H54 (cell line): ENCODE results near the gene AQP6.

Experiments used
- DNase-seq: peaks from one replicate; pipeline ENCODE4 v3.0.0; 2011; ENCODE audit warnings: low spot score, mixed read lengths; ENCODE audit not compliant: insufficient read length
- FAIRE-seq: peaks from 3 replicates; lab custom pipeline; 2011; peaks lifted over from hg19 to GRCh38; lab: Jason Lieb, UNC
- POLR2A ChIP-seq: IDR thresholded peaks from 2 replicates; pipeline ENCODE4 v1.6.1; 2011; ENCODE audit warnings: low read depth, mild to moderate bottlenecking, low read length

AQP6 gene

DNA sequence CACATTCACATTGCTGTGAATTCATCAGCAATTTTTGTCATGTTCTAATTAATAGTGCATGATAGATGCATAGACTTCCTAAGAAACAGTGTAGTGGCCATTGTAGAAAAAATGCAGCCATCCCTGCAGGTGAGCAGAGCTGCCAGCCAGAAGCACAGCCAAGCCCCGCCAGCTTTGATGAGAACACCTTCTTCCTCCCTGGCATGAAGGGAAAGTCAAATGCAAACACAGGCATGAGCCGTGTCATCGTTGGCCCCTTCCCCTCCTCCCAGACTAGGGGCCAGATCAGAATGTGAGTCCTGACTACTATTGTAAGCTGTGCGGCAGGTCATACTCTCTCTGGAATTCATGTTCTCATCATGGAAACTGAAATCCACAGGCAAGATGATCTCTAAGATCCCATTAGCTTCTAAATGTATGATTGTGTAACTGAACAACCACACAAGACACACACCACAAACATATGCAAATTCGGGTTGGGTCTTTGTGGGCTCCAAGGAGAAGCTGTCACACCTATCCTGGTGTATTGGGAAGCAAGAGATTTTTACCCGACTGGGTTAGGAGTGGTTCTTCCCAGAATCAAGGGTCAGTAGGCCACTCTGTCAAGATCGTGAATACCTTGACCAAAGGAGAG, 25.0 kb upstream of the AQP6 start:
- no peak for DNase-seq
- FAIRE-seq: no peak

DNA sequence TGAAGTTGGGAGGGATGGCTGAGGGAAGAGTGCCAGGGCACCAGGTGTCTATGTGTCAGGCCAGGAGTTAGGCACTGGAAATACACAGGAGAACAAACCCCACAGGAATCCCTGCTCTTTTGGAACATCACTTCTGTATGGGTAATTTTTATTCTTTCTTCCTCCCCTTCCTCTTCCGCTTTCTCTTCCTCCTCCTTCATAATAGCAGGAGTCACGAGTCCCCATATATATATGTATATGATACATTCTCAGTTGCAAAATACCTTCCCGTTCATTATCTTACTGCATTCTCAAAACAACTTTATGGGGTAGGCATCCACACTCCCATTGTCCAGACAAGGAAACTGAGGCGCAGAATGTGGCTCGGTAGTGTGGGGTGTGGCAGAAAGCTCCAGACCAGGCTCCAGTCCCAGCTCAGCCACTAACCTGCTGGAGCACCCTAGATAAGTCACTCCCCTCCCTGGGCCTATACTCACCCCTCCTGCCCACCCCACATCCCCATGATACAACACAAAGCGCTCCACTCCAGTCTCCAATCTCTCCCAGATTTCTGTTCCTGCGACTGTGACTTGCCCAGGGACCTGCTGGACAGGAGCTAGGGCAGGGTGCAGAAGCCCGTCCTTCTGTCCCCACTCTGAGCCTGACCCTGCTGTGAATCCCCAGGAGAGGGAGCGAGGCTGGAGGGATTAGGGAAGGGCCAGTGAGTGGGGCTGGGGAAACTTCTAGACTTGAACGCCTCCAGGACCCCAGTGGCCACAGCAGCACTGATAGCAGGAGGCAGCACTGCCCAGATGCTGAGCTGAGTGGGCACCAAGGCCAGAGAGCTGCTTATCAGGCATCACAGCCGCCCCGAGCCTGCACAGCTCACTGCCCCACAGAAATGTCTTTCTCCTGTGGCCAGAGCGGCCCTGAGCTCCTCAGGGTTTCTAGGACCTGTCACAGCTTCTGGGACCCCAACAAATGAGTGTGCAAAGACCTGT, 23.6 kb upstream of the AQP6 start:
- DNase-seq (no peak), FAIRE-seq (no peak)
- TF ChIP-seq POLR2A: no peak

More for the DNA sequence above, 25.0 kb upstream of the AQP6 start:
- TF ChIP-seq POLR2A: no peak

DNA sequence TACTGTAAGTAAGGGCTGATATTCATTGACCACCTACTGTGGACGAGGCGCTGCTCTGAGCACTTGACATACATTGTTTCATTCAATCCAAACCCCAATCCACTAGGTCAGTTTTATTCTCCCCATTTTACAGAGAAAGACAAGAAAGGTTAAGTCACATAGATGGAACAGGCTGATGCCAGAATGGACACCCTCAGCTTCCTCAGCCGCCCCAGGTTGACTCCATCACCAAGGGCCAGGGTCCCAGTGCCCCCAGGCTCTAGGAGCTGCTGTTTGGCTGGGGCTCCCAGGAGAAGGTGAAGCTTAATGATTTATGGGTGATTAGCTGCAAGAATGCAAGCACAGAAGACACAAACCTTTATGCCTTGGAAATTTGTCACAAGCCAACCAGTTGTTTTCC, 22.9 kb upstream of the AQP6 start:
- no peak for TF ChIP-seq POLR2A
- DNase-seq (no peak), FAIRE-seq (no peak)

DNA sequence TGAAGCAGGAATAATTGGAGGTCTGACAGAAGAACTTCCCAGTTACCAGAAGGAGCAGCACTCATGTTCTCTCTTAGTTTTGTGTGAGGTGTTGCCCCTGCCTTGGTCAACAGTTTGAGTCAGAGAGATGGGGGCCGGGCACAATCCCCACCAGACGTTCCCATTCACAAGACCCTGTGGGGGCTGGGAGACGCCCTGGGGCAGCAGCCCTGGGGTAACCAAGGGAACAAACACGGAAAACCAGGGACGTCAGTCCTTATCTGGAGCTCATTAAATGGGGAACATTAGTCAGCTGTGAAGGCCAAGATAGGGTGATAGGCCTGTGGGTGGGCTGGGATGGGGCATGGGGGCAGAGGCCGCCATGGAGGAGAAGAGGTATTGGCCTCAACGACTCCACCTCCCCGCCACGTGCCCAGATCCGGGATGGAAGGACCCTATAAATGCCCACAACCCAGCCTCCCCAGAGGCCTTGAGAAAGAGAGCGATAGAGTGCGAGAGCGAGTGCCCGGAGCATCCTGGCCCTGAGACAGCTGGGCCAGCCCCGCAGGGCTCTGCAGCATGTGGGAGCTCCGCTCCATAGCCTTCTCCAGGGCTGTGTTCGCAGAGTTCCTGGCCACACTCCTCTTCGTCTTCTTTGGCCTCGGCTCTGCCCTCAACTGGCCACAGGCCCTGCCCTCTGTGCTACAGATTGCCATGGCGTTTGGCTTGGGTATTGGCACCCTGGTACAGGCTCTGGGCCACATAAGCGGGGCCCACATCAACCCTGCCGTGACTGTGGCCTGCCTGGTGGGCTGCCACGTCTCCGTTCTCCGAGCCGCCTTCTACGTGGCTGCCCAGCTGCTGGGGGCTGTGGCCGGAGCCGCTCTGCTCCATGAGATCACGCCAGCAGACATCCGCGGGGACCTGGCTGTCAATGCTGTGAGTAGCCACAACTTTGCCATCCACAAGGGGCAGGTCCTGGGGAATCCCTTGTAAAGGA, 22.2 kb upstream of the AQP6 start, which contains the start of gene AQP2:
TSS of gene AQP2 (plus strand) at position 465 of the 979 bp plus-strand sequence. CDS start at position 559, 94 bp downstream.
- DNase-seq (no peak), FAIRE-seq (no peak)
- TF ChIP-seq POLR2A: no peak

DNA sequence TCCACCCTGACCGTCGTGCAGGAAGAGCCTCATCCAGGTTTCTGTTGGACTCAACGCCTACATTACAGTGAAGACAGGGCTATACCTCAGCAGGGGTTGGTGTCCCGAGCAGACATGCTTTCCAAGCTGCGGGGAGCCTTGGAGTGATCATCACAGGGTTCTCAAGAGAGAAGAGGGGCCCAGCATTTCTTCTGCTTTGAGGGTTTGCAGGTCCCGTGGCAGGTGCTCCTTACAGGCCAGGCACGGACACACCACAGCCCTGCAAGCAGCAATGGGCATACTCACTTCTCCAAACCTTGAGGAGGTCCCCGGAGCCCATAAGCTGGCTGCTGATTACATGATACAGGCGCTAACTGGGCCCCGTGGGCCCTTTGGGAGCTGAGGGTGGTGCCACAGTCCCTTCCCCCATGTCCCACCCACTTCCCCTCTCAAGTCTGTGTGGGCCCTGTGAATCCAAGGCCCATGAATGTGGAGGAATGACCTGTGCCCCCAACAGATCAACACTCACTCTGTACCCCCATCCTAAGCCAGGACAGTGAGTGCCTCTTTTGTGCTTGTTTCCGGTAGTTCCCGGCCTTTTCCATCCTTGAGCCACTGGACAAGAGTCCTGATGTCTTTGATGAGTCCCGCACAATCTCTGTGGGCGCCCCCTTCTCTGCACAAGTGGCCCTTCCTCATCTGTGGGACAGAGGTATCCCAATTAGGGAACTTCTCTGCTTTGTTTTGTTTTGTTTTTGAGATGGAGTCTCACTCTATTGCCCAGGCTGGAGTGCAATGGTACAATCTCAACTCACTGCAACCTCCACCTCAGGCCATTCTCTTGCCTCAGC, 21.1 kb upstream of the AQP6 start:
- no peak for DNase-seq
- no peak for FAIRE-seq
- no peak for TF ChIP-seq POLR2A

DNA sequence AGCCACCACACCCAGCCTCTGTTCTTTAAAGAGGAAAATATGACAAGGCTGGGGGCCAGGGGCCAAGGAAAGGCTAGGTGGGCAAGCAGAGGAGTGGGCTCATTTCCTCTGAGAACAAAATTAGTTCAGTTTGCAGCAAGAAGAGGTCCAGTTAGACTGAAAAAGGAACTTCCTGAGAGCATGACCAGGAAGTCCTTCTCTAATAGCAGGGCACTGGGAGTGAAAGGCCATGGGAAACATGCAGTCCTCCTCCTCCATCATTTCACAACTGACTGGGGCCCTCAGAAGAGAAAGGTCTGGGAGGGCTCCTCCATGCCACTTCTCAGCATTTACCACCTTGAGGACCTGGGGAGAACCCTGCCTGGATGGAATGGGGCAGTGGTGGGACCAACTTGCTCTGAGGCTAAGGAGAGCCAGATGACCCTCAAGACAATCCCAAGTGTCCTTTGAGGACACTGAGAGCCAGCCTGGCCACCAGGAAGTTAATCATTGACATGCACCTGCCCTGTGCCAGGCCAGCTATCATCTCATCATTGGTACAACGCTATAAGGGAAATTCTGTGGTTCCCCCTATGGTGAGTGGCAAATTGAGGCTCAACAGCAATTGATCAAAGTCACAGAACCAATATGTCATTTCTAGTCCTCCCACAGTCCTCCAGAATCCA, 20.2 kb upstream of the AQP6 start:
- no peak for FAIRE-seq

DNA sequence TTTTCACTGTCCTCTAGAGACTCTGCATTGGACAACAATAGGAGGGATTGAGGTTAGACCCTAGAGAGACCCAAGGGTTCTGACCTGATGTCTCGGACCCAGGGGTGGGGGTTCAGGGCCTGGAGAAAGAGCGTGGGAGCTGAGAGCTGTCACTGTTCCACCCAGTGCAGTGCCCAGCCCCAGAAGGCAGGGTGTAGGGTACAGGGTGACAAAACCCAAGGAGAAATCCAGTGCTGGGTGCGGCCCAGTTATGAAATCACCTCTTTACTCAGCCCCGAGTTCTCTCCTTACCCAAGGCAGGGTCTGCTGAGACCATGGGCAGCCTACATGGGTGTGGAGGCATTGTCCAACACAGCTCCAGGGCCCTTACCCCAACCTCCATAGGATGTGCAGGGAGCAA, 19.6 kb upstream of the AQP6 start:
- no peak for TF ChIP-seq POLR2A
- FAIRE-seq (no peak), DNase-seq (no peak)

More for the DNA sequence above, 20.2 kb upstream of the AQP6 start:
- TF ChIP-seq POLR2A: no peak
- DNase-seq: no peak

DNA sequence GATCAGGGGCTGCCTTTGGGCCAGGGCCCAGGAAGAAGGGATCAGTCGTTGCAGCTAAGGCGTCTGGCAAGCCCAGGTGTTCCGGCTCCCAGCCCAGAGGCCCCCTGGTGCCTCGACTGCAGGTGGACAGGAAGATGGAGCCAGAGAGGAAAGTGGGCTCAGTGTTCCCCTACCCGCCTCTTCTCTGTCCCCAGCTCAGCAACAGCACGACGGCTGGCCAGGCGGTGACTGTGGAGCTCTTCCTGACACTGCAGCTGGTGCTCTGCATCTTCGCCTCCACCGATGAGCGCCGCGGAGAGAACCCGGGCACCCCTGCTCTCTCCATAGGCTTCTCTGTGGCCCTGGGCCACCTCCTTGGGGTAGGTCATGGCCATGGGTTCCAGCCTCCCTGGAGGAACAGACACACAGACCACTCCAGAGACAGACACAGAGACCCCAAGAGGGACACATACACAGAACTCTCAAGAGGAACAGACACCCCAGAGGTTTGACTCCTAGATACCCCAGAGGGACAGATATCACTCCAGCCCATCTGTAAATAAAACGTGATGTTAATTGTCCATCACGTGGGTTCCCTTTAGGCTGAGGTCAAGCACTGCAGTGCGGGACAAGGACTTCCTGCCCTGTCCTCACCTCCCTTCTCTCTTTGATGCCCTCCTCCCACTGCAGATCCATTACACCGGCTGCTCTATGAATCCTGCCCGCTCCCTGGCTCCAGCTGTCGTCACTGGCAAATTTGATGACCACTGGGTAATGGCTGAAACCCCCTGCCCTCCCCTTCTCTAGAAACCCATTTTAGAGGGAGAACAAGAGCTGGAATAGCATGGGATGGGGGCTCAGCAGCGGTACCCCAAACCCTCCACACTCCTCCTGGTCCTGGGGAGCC, 18.5 kb upstream of the AQP6 start:
- DNase-seq (no peak), FAIRE-seq (no peak)
- TF ChIP-seq POLR2A: no peak

DNA sequence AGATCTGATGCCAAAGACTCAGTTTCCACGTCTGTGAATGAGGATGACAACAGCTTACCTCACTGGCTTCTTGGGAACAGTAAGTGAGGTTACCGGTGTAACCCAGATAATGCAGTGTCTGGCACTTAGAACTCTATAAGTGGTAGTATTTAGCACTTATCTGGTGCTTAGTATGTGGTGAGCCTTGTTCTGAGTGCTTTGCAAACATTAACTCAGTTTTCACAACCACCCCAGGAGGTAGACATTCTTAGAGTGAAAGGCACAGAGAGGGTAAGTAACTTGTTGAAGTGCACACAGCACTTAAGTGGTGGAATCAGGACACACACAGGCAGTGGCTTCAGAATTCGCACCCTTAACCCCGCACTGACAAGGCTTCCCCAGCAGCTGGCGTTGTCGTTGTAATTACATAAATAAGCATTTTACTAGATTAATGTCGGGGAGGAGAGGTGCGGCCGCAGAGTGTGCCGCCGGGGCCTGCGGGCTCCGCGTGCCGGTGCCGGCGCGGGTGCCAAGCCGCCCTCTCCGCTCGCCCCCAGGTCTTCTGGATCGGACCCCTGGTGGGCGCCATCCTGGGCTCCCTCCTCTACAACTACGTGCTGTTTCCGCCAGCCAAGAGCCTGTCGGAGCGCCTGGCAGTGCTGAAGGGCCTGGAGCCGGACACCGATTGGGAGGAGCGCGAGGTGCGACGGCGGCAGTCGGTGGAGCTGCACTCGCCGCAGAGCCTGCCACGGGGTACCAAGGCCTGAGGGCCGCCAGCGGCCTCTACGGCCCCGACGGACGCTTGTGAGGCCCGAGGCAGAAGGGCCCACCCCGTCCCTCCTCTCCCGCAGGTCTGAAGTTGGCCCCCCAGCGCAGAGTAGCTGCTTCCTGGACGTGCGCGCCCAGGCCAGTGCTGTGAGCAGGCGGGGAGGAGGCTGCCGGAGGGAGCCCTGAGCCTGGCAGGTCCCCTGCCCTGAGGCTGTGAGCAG, 17.6 kb upstream of the AQP6 start:
- DNase-seq: no peak
- FAIRE-seq: no peak
- TF ChIP-seq POLR2A: no peak
